Hematopoietic multipotent progenitor cell treated with erythropoietin and hydrocortisone succinate and interleukin-3 and kit ligand, for 8 days (in vitro differentiated cells): ENCODE measurements around the gene PEA15.

Experiments used
- DNase-seq: peaks from one replicate; pipeline ENCODE4 v3.0.0-alpha.2; 2015

The PEA15 gene, protein sequence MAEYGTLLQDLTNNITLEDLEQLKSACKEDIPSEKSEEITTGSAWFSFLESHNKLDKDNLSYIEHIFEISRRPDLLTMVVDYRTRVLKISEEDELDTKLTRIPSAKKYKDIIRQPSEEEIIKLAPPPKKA

DNA sequence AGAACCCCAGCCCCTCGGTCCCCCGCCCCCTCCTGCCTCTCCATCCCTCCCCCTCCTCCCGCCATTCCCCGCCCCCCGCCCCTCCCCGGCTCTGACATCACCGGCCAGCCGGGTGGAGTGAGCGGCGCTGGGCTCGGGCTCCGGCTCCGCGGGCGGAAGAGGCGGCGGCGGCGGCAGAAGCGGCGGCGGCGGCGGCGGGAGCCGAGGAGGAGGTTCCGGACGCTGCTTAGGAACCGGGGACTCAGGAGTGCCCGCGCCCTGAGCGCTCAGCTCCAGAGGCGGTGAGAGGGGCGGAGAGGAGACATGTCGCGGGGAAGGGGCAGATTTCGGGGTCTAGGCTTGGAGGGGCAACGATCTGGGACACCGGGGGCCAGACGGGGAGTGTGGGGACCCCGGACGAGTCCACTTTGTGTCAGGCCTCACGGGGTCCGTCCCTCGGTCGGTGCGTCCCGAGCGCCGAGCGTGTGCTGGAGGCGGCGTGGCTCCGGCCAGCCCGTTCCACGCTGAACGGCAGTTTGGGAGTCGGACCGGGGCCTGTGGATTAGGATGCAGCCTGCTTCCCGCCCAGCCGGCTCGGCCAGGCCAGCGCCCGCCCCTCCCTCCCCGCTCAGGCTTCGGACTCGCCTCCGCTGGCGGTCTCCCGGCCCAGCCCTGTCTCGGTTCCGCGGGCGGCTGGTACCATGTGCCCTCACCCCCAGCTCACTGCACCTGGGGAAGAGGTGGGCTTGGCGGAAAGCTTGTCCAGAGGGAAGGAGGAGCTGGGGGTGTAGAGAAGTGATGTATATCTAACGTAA lies at the start of gene PEA15:
Gene PEA15, plus strand, starts transcription at position 143 of the 794 bp plus-strand sequence. CDS start 6,161 bp downstream, outside the sequence.
- DNase-seq = peak; percentile 43

DNA sequence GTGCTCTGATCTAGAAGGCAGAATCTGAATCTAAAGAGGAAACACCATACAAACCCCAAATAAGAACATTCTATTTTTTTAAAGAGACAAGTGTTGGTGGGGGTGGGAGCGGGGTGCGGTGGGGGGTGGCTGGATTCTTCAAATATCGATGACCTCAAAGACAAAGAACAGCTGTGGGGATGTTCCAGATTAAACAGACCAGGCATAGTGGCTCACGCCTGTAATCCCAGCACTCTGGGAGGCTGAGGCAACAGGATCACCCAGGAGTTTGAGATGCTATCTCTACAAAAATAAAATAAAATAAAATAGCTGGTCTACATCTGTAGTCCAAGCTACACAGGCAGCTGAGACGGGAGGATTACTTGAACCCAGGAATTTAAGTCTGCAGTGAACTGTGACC lies 48.8 kb upstream of the PEA15 start:
- no peak for DNase-seq

DNA sequence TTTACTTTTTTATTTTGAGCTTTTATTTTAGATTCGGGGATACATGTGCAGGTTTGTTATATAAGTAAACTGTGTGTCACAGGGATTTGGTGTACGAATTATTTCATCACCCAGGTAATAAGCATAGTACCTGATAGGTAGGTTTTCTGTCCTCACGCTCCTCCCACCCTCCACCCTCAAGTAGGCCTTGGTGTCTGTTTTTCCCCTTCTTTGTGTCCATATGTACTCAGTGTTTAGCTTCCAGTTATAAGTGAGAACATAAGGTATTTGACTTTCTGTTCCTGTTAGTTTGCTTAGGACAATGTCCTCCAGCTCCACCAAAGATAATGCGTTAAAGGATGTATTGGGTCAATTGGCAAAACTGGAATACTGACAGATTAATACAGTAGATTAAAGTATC lies 48.0 kb upstream of the PEA15 start:
- DNase-seq = no peak

DNA sequence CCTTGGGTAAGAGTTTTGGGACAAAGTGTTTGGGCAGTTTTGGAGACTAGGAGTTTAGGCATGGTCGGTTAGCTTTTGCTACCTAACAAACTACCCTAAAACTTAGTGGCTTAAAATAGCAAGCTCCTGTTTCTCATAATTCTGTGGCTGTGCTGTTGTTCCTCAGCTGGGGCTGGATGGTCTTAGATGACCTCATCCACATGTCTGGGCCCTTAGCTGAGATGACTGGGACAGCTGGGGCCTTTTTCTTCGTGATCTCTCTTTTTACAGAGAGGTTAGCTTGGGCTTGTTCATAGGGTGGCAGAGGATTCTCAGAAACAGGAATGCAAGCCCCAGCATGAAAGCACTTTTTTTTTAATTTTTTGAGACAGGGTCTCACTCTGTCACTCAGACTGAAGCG lies 47.2 kb upstream of the PEA15 start:
- no peak for DNase-seq

DNA sequence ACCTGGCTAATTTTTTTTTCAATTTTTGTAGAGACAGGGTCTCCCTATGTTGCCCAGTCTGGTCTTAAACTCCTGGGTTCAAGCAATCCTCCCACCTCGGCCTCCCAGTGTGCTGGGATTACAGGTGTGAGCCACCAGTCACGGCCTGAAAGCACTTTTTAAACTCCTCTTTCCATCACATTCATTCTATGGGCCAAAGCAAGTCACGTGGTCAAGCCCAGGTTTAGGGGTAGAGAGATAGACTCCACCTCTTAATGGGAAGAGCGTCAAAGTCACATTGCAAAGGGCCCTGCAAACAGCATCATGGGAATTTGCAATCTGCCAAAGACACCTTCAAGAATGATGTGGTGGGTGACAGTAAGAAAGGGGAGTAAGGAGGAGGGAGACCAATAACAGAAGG lies 46.6 kb upstream of the PEA15 start:
- DNase-seq = no peak

DNA sequence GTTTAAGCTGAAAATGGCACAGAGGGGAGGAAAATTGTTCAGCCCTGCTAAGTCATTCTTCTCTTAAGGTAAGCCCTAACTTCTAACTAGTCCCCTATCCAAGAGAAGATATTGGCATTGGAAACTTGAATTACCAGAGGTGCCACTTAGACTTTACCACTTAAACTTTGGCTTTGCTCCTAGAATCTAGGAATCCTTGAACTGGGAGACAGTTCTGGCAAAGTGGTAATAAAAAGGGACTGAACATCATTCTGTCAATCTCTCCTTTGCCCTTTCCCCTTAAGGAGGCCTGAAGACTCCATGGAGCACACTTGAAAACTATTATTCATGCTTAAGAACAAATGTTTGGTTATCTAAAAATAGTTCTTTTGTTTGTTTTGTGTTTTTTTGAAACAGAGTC lies 45.3 kb upstream of the PEA15 start:
- DNase-seq = no peak

DNA sequence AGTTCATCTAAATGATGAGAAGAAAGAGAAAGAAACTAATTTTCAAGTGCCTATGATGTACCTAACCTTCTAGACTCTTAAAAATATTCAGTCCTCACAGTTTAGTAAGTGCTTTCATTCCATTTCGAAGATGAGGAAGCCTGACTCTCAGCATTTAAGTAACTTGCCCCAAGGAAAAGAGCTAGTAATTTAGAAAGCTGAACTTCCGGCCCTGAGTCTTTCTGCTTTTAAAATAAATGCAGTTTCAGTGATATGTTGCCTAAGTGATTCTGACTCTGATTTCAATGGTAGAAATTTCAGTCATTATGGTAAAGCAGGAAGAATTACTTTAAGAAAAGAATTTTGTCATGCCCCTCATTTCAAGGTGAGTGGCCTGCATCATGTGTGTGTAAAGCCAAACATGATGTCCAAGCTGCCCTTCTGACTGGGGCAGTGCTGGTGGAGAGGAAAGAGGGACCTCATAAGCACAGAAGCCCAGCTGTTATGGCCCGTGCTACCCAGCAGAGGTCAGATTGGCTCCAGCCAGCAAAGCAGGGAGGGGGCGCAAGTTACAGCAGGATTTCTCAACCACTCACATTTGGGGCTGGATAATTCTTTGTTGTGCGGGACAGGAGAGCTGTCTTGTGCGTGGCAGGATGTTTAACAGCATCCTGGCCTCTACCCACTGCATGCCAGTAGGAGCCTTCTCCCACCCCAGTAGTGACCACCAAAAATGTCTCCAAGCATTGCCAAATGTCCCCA lies 43.0 kb upstream of the PEA15 start:
- DNase-seq = no peak

DNA sequence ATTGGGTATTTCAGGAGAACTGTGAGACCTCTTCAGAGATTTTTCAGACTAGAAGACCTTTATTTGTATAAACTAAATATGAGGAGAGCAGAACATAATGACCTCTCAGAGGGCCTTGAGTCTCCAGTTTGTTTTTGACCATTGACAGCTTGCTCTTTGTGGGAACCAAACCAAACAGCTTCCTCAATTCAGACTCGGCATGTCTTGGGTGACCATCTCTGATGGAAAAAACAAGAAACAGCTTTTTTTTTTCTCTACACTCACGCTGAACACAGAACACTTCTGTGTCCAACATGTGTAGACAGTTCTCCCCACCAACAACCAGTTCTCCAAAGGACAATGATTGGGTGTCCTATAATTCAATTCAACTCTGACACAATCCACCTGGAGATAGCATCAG lies 42.3 kb upstream of the PEA15 start:
- DNase-seq = no peak

DNA sequence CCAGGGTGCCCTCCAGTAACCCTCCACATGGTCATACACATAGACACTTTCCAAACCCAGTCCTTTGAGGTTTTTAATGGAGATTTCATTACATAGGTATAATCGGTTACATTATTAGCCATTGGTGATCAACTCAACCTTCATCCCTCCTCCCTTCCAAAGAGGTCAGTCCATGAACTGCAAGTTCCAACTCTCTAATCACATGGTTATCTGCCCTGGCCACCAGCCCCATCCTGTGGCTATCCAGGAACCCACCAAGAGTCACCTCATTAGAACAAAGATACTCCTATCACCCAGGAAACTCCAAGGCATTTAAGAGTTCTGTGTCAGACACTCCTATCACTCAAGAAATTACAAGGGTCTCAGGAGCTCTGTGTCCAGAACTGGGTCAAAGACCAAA lies 41.6 kb upstream of the PEA15 start:
- DNase-seq = peak; percentile 30

DNA sequence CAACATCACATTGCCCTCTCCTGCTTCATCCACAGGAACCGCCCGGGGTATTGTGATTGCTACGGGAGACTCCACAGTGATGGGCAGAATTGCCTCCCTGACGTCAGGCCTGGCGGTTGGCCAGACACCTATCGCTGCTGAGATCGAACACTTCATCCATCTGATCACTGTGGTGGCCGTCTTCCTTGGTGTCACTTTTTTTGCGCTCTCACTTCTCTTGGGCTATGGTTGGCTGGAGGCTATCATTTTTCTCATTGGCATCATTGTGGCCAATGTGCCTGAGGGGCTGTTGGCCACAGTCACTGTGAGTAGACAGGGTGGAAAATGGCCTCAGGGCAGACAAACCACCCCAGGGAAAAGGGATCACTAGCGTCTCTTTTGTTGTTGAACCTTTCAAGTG lies 41.1 kb upstream of the PEA15 start:
- DNase-seq = no peak

DNA sequence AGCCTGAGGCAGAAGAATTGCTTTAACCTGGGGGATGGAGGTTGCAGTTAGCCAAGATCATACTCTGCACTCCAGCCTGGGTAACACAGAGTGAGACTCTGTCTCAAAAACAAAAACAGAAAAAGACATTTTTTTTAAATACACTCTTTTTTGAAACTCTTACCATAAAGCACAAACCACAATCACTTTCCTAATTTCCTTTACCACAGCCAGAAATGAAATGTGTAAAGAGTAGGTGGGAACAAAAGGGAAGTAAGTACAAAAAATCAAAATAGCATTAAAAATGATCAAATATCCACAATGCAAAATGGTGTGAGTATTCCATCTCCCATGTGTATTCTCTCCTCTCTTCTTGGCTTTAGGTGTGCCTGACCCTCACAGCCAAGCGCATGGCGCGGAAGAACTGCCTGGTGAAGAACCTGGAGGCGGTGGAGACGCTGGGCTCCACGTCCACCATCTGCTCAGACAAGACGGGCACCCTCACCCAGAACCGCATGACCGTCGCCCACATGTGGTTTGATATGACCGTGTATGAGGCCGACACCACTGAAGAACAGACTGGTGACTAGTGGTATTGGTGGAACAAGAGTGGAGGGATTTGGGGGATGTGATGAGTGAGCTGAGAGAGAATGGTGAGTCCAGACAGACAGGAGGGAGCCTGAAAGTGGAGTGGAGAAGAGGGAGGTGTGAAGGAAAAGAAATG lies 38.9 kb upstream of the PEA15 start:
- DNase-seq = no peak

DNA sequence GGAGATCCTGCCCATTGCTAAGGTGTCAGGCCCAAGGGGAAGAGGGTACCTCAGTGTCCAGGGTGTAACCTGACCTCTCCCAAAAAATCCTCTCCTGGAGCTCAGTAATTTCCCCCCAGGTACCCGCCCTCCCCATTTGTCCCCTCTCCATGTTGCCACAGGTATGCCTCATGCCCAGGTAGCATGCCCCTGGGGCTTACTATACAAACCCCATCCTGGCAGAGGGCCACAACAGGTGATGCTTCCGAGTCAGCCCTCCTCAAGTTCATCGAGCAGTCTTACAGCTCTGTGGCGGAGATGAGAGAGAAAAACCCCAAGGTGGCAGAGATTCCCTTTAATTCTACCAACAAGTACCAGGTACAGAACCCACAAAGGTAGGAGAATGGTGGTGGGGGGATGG lies 38.1 kb upstream of the PEA15 start:
- no peak for DNase-seq

DNA sequence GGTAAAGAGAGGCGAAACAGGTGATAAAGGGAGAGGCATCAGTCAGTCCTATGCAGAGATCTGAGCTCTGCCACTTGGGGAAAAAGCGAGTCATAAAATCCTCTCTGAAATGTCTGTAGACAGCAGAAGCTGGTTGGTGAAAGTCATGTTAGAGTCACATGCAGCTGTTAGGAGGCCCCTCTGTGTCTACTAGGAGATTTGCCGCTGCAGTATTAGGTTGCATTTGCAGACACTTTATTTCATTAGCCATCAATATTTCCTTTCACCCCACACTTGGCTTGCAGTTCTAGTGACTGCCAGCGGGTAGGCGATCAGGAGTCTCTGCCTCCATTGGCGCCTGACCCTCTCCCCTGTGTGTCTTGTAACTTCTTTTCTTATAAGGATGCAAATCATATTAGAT lies 37.6 kb upstream of the PEA15 start:
- no peak for DNase-seq

DNA sequence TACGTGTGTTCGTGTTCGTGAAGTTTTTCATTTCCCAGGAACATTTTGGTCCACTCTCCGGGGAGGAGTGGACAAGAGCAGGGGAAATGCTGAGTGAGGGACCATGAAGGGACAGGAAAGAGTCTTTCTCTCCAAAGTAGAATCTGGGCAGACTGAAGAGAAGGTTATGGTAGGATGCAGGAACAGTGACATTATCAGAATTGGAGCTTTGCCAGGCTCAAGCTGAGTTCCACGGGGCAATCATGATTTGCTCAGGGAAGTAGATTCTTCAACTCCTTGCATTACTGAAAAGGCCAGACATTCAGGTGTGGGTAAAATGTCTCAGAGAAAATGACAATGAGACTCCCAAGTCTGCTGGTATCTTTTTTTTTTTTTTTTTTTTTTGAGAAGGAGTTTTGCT lies 37.2 kb upstream of the PEA15 start:
- DNase-seq = no peak

DNA sequence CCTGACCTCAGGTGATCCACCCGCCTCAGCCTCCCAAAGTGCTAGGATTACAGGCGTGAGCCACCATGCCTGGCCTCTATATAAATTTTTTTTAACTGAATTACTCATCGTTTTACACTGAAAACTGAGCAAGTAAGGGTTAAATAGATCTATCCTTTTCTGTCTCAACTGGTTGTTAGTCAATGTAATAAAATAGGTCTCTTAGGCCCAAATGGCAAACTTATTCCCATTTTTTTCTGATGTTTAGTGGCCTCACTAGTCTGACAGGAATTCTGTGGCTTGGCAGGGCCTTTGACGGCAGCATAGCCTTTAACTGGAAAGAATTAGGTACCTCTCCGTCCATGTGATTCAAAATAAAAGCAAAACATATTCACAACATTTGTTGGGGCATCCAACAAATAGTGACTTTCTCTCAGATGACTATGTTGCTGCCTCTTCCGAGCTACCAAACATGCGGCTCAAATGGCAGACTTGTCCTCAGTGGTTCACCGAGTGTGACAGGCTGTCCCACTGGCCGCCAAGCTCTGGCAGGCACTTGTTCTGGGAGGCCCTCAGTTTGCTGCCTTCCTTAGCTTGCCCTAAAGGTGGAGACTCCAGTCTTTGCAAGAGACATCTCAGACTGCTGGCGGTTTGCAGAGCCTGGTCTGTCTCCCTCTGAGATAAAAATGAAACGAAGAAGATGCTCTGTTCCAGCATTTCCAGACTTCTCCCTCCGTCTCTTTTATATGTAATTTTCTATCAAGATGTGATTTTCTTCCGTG lies 36.4 kb upstream of the PEA15 start:
- DNase-seq = no peak

DNA sequence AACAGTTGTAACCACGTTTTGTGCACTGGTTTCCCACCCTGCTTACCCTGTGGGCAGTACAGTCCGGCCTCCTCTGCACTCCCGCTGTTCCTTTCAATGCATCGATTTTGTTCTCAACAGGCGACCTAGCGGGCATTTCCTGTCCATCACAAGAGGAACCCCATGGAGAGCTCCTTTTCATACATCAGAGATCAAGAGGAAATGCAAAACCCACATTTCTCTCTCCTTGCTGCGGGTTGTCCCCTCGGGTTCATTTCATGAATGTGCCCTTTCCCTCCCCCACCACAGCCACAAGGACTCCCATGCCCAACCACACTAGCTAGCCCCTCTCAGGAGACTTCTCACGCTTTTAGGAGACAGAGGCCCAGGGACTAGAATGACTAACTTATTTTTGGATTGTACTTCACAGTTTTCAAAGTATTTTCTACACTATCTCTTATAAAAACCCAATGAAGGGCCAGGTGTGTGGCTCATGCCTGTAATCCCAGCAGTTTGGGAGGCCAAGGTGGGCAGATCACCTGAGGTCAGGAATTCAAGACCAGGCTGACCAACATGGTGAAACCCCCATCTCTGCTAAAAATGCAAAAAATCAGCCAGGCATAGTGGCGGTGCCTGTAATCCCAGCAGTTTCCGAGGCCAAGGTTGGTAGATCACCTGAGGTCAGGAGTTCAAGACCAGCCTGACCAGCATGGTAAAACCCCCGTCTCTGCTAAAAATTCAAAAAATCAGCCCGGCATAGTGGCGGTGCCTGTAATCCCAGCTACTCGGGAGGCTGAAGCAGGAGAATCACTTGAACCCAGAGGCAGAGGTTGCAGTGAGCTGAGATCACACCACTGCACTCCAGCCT lies 35.4 kb upstream of the PEA15 start:
- no peak for DNase-seq

DNA sequence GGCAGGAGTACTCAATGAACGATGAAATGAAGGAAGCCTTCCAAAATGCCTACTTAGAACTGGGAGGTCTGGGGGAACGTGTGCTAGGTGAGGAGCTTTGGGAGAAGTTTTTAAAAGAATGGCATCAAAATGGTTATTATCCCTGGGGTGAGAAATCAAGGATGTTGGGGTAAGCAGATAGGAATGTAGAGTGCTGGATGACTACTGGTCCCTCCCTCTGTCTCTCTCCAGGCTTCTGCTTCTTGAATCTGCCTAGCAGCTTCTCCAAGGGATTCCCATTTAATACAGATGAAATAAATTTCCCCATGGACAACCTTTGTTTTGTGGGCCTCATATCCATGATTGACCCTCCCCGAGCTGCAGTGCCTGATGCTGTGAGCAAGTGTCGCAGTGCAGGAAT lies 33.8 kb upstream of the PEA15 start:
- DNase-seq = no peak

DNA sequence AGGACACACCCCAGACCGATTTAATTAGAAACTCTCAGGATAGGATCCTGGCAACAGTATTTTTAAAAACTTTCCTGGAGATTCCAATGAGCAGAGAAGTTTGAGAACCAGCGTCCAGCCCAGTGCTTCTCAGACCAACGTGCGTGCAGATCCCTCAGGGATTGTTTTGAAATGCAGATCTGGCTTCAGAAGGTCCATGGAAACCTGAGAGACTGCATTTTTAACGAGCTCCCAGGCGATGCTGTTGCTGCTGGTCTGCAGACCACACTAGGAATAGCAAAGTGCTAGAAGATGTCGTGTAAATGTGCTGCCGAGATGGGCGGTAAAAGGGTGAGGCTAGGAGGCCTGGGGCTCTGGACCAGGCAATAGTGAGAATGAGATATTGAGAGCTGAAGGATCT lies 33.2 kb upstream of the PEA15 start:
- DNase-seq = no peak

DNA sequence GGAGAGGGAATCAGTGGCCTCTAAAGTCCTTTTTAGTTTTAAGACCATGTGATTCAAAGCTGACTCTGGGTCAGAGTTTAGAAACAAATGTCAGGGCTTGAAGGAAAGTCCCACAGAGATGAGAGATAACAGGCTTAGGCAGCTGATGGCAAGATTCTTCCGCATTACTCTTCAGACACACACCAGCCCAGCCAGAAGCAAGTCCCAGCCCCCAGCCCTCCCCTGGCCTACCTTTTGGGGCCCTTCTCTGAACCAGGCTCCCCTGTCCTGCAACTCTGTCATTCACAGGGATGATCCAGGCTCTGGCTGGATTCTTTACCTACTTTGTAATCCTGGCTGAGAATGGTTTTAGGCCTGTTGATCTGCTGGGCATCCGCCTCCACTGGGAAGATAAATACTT lies 28.0 kb upstream of the PEA15 start:
- no peak for DNase-seq

DNA sequence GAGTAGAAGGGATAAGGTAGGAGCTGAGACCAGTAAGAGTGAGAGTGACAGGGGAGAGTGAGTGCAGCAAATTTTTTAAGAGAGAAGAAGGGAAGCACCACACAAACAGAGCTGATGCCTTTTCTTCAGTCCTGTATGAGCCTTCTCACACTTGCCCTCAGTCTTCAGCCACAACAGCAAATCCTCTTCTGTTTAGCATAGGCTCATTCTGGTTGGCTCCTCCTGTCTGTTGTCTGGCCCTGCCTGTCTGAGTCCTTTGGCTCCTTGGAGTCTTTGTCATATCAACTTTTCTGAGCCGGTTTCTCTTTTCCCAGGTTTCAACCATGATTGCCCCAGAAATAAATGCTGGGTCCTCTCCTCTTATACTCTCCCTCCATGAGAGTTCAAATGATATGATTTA lies 27.5 kb upstream of the PEA15 start:
- no peak for DNase-seq

DNA sequence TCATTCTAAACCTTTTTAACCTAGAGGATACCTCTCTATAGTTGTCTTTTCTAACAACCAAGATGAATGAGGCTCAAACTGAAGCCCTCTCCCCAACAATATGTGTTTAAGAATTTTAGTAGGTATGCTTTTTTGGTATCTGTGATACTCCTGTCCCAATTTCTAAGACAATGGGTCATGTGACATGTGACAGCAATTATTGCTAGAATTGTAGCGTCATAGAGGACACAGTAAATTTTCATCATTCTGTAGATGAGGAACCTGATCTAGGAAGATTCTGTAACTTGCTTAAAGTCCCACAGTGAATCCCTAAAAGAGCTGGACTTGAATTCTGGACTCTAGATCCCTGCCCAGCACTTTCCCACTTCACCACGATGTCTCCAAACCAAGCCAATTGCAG lies 26.5 kb upstream of the PEA15 start:
- no peak for DNase-seq

DNA sequence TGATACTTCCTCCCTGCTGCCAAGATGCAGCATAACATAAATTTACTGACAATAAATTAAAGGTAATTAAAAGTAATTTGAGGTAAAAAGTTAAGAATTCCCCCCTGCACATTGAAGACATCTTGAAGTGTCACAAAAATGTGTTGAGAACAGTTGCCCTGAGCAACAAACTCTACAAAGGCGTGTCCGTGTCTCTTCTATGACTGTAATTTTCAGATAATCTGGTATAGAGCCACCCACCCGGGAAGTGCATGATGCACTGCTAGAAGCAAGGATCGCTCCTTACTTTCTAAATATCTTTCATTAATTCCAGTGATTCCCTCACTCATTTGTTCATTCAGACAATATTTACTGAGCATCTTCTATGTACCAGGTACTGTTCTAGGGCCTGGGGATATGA lies 25.8 kb upstream of the PEA15 start:
- peak; percentile 48 for DNase-seq
